Fibroblast of peridontal ligament (primary cell): ENCODE measurements around the gene SCCPDH.

Source experiments
- DNase-seq: peaks from one replicate; pipeline ENCODE4 v3.0.0-alpha.2; 2010; ENCODE audit errors: extremely low read depth

SCCPDH gene

GRCh38 chr1:246750752-246751151 lies 26.5 kb downstream of the SCCPDH start:
- no peak for DNase-seq

DNA sequence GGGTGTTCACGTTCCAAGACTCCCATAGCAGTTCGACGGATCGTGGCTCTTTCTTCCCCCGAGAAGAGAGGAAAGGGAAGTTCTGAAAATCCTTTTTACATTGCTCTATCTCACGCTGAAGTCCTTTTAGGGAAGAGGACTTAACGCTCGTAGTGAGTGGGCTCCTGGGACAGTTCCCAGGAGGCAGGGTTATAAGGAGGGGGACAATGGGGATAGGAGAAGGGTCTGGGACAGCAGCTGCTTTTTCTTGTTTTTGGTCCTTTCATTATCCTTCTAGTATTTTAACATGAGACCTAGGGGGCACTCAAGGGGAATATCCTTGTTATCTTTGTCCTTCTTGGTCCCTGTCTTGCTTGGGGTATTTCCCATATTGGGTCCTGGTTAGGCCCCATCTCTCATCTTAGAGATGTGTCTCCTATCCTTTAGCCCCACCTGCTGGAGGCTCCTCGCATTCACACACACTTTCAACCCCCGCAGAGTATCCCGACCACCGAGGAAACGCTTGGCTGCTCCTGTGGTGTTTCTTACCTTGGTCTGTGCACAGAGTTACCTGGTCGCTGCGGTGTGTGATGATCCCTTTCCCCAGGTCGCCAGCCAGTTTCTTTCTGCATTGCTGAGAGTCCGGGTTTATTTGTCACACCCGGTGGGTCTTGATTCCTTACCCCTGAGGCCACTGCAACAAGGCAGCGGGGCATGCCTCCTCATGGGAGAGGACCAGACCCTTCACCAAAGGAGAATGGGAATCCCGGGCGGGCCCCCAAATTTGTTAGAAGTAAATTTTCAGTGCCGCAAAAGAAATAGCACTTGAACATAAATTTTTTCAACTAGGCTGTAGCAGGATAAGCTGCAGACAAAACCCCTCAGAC lies 29.7 kb downstream of the SCCPDH start:
- peak; percentile 72 for DNase-seq

GRCh38 chr1:246755419-246755818 lies 31.2 kb downstream of the SCCPDH start:
- DNase-seq: no peak

DNA sequence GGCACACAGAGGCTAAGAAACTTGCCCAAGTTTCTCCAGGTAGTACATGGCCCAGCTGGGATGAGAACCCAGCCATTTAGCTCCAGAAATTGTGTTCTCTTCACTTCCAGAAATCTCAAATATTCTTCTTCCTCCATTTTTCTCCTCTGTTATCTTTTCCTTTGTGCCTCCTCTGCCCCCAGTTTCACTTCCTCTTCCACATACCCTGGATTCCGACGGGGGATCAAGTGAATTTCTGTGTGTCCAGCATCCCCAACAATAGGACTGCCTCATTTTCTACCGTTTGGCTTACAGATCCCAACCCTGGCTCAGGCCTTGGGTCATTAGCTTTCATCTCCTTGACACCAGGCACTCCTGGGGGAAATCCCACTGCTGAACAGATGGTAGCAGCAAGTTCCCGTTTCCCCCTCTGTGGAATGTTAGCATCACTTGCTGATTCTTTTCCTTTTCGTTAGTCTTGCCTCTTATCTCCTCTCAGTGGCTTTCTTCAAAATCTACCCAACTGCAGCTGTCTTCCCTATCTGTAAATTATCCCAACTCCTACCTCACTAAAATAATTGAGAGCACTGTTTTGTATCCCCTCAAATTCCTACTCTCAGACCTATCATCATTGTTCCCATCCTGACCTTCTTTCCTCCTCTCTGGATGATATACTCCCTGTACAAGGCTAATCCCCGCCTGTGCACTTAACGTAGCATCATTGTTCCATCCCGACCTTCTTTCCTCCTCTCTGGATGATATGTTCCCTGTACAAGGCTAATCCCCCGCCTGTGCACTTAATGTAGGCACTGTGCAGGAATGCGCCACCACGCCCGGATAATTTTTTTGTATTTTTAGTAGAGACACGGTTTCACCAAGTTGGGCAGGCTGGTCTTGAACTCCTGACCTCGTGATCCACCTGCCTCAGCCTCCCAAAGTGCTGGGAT lies 36.5 kb downstream of the SCCPDH start:
- no peak for DNase-seq

DNA sequence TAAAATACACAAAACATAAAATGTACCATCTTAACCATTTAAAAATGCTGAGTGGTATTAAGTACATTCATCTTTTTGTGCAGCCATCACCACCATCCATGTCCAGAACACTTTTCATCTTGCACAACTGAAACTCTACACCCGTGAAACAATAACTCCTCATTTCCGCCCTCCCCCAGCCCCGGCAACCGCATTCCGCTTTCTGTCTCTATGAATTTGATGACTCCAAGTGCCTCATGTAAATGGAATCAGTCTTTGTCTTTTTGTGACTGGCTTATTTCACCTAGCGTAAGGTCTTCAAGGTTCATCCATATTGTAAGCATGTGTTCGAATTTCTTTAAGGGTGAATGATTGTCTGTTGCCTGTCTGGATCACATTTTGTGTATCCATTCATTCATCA lies 37.2 kb downstream of the SCCPDH start:
- DNase-seq: peak; percentile 14

DNA sequence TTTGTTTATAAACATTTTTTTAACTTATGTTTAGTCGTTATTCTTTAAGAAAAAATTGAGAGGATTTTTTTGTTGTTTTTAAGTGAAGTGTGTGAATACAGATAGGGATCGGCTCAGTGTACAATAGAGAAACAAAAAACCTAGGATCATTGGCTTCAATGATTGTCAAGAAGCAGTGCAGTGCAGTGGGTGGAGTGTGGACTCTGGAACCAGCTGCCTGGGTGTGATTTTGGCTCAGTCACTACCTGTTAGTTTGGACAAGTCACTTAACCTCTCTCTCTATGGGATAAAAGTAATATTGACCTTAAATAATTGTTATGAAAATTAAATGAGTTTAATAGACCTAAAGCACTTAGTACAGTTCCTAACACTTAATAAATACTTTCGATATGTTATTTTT lies 41.3 kb downstream of the SCCPDH start:
- DNase-seq: no peak

DNA sequence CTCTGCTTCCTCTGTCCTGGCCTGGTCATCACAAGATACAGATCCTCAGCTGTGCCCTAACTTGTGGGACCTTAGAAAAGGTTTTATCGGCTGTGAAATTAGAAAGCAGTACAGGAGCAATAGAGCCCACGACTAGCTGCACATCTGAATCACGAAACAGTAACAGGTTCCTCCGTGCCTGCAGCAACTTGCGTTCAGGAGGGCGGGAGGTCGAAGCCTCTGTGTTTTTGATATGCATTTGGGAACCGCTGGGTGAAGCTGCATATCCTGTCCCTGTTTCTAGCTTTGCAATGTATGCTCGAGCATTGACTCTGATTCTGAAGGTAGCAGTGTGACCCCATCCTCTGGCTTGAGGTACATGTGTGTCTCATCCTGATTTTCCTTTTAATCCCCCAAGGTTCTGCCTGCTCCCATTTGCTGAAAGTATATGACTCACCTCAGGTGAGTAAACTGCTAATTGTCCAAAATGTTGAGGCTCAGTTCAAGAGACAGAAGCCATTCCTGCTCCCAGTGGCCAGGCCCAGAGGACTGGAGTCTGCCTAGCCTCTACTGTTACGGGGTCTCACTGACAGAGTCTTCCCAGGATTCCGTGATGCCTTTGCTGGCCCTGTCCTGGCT lies 44.3 kb downstream of the SCCPDH start:
- no peak for DNase-seq

DNA sequence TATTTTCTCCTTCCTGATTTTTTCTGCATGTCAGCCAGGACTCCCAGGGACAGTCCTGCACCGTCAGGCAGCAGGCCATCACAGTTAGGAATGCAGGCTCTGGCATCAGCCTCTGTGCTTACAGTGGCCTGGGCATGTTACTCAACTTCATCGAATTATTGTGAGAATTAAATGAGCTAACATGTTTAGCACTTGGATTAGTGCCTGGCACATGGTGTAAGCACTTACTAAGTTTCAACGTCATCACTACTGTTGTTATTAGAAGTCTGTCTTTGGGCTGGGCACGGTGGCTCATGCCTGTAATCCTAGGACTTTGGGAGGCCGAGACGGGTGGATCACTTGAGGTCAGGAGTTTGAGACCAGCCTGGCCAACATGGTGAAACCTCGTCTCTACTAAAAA lies 45.1 kb downstream of the SCCPDH start:
- peak; percentile 96 for DNase-seq

DNA sequence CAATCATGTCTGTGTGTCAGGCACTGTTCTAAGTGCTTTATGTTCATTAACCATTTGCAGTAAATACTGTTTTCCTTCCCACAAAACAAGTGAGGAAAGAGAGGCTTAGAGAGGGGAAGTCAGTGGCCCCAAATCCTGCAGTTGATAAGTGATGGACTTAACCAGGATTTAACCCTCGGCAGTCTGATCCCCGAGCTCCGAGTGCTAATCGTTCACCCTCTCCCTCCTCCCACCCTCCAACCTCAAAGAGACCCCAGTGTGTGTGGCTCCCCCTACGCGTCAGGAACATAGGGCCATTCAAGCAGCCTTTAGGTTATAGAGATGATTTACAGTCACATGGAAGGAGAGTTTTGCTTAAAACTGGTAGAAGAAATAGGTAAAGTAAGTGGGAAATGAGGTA lies 47.2 kb downstream of the SCCPDH start:
- no peak for DNase-seq

DNA sequence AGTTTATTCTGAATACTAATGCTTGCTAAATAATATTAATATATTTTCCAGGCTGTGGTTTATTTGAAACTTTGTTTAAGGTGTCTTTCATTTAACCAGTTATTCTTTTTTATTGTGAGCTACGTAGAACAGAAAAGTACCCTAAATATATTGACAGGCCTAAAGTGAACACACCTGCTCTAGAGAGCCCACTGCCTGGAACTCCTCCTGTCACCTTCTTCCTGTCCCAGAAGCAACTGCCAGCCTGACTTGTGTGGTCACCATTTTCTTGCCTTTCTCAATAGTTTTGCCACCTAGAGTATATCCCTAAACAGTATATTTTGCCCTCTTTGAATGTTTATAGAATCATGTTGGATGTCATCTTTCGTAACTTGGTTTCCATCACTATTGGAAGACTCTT lies 48.5 kb downstream of the SCCPDH start:
- no peak for DNase-seq

GRCh38 chr1:246773213-246773641 lies 49.0 kb downstream of the SCCPDH start:
- DNase-seq: no peak

DNA sequence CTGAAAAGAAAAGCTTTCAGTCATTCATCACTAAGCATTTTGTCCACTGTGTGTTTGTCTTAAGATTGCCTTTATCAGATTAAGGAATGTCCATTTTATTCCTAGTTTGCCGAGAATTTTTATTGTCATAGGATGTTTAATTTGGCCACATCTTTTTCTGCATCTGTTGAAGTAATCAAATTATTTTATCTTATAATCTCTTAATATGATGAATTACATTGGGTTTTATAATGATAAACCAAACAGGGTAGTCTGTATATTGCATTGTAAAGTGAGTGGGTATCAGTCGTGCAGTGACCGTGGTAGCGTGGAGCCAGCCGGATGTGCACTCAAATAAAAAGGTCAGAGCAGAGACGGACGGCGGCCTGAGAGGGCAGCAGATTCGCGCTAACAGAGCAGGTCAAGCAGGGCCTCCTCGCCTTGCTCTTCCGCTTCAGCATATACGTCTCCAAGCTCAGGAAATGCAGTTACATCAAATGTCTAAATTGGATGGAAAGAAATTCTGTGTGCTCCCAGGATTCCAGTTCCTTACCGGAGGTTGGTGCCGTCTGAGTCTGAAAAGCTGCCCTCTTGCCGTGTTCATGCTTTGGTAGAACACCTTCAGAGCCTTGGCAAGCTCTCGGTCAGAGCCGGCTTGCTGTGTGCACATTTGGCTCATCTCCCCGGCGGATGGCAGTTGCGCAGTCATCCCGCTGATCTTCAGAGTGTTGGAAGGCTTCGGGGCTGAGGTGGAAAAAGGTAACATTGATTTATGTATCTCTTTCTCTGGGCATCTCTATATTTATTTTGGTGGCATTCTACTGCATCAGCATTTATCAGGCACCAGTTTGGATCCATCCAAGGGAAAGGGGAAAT lies 51.5 kb downstream of the SCCPDH start:
- no peak for DNase-seq

DNA sequence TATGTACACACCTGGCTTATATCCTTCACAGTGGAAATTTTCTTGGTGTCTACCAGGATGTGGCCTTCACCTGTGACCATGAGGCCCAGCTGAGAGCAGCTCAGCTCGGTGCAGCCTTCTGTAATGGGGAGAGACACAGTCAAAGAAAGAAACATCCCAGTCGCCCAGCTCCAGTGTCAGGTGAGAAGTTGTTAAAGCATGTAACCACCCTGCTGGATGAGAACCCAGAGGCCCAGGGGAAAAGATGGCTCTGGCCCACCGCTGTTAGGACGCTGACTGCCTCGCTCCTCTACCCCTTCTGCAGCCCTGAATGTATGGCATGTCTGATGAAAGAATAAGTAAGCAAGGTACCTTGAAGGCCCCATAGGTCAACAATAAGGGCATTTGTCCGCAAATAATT lies 52.7 kb downstream of the SCCPDH start:
- DNase-seq: no peak

DNA sequence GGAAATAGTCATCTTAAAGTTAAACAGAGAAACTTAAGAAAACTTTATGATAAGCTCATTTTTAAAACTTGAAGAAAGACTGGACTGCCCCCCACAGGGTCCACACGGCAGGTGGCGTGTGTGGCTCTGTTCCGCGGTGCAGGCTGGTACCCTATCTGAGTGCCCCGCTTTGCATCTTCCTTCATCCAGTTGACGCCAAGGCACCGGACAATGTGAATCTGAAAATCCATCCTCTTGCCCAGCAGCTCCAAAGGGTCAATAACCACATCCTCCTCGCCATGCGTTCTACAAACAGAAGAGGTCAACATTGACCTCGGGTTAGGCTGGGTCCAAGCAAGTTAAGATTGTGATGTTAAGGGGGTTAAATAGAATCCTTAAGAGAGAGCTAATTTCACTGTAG lies 54.5 kb downstream of the SCCPDH start:
- DNase-seq: no peak

DNA sequence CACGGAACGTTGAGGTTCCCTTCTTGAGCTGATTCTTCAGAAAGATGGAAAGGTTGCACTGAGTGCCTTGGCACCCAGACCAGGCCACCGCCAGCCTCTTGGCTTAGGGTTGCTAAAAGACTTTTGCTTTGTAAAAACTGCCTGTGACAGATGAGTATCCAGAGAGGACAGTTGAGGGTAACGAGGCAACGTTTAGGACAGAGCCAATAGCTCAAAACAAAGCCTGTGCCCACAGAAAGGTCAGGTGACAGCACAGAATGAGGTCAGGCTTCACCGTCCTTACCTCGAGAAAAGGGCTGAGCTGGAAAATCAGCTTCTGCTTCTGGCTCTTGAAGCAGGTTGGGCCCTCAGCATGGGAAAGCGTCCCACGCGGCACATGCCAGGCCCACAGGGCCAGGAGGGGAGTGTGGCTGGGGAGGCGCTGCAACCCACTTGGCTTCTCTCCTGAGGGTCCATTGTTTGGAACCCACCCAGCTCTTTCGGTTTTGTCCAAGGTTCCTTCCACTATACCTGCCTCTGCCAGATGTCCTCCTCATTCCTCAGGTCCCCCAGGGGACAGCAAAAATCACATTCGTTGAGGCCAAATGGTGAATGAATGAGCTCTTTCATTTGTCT lies 55.5 kb downstream of the SCCPDH start:
- DNase-seq: no peak

GRCh38 chr1:246780264-246780663 lies 56.1 kb downstream of the SCCPDH start:
- DNase-seq: no peak

GRCh38 chr1:246781212-246781611 lies 57.0 kb downstream of the SCCPDH start:
- DNase-seq: no peak

DNA sequence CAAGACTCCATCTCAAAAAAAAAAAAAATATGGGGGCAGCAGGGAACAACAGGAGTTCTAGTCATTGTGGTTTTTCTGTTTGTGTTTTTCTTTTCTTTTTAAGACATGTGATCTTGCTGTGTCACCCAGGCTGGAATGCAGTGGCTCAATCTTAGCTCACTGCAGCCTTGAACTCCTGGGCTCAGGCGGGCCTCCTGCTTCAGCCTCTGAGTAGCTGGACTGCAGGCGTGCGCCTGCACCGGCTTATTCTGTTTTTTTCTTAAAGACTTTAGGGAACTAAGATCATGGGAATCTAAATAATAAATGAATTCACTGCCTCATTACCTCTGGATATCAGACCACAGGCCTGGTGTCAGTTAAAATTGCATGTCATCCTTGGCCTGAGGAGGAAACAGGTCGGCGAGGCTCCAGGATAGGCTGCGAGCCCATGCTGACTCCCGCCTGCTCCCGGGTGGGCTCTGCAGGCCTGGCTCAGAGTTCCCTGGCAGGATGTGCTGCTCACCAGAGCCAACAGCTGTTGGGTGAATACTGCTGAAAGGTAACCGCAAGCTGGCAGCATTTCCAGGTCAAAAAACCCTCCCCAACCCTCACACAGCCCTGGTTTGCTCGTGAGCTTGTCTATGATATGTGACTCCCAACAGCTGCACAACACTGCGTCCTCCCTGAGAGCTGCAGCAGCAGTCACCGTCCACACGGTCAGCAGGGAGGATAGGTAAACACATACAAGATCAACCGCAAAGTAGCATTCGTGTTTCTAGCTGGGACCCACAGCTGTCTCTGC lies 58.1 kb downstream of the SCCPDH start:
- DNase-seq: peak; percentile 85

- peak; percentile 59 for DNase-seq
These were observed 60.6 kb downstream of the SCCPDH start for GRCh38 chr1:246784621-246785493.
